Measurements from ENCODE around the gene HS6ST1.

HS6ST1 gene

GRCh38 chr2:128348701-128349100 lies 30.0 kb upstream of the HS6ST1 start:
- no peak for DNase-seq

GRCh38 chr2:128347701-128348539 lies 29.3 kb upstream of the HS6ST1 start:
- DNase-seq, result peak in 44 of 56 donors; percentile 16 to 79 (median 45)

- DNase-seq, result no peak
Observed at GRCh38 chr2:128347171-128347558, 28.5 kb upstream of the HS6ST1 start.

- no peak for DNase-seq
Observed at GRCh38 chr2:128346291-128347170, 27.9 kb upstream of the HS6ST1 start.

GRCh38 chr2:128345436-128346165 lies 26.9 kb upstream of the HS6ST1 start:
- DNase-seq, result no peak

- no peak for DNase-seq
Observed at GRCh38 chr2:128344101-128344500, 25.4 kb upstream of the HS6ST1 start.

GRCh38 chr2:128343459-128343858 lies 24.8 kb upstream of the HS6ST1 start:
- DNase-seq, result no peak

- no peak for DNase-seq
Observed at GRCh38 chr2:128342550-128342949, 23.9 kb upstream of the HS6ST1 start.

- no peak for DNase-seq
Observed at GRCh38 chr2:128341621-128342020, 23.0 kb upstream of the HS6ST1 start.

GRCh38 chr2:128332091-128332634 lies 13.5 kb upstream of the HS6ST1 start:
- no peak for DNase-seq

- no peak for DNase-seq
Observed at GRCh38 chr2:128330583-128330982, 11.9 kb upstream of the HS6ST1 start.

- DNase-seq, result no peak
Observed at GRCh38 chr2:128329607-128330006, 10.9 kb upstream of the HS6ST1 start.

GRCh38 chr2:128327180-128327964 lies 8.7 kb upstream of the HS6ST1 start:
- no peak for DNase-seq

- DNase-seq, result no peak
Observed at GRCh38 chr2:128326346-128326745, 7.7 kb upstream of the HS6ST1 start.

GRCh38 chr2:128325611-128326181 lies 7.0 kb upstream of the HS6ST1 start:
- DNase-seq, result no peak

- DNase-seq, result no peak
Observed at GRCh38 chr2:128324897-128325410, 6.3 kb upstream of the HS6ST1 start.

- no peak for DNase-seq
Observed at GRCh38 chr2:128324008-128324896, 5.6 kb upstream of the HS6ST1 start.

- DNase-seq, result no peak
Observed at GRCh38 chr2:128323555-128323931, 4.9 kb upstream of the HS6ST1 start.

All from nucleus accumbens (tissue), 56 donors.